Measurements from ENCODE around the gene SEC16B.

SEC16B gene

DNA sequence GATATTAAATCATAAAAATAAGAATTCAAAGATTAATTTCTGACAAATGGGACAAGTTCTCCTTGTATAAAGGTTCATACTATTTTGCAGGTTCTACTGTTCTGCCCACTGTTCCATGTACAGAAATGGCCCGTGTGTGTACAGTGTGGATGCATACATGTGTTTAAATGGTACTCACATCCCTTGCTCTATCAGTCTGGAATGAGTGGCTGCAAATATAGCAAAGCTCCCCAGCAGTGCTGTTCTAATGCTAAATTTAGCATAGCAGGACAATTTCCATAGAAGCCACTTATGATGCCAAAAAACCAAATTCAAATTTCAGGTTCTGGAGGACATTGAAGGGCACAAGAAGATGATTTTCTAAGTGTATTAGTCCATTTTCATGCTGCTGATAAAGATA lies 9.4 kb upstream of the SEC16B start:
- DNase-seq (ENCODE audit: low spot score), result no peak
- in situ Hi-C loops (cut with MboI; ENCODE audit: low pct_unique_long_range_greater_than_20kb, low sequenced_read_pairs, unreplicated experiment), result no loop called here
- TF ChIP-seq, protein P1, sequence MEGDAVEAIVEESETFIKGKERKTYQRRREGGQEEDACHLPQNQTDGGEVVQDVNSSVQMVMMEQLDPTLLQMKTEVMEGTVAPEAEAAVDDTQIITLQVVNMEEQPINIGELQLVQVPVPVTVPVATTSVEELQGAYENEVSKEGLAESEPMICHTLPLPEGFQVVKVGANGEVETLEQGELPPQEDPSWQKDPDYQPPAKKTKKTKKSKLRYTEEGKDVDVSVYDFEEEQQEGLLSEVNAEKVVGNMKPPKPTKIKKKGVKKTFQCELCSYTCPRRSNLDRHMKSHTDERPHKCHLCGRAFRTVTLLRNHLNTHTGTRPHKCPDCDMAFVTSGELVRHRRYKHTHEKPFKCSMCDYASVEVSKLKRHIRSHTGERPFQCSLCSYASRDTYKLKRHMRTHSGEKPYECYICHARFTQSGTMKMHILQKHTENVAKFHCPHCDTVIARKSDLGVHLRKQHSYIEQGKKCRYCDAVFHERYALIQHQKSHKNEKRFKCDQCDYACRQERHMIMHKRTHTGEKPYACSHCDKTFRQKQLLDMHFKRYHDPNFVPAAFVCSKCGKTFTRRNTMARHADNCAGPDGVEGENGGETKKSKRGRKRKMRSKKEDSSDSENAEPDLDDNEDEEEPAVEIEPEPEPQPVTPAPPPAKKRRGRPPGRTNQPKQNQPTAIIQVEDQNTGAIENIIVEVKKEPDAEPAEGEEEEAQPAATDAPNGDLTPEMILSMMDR (IDR thresholded peaks at IDR 0.05; ENCODE audit: extremely low read depth, insufficient read depth, missing control alignments), result no peak

DNA sequence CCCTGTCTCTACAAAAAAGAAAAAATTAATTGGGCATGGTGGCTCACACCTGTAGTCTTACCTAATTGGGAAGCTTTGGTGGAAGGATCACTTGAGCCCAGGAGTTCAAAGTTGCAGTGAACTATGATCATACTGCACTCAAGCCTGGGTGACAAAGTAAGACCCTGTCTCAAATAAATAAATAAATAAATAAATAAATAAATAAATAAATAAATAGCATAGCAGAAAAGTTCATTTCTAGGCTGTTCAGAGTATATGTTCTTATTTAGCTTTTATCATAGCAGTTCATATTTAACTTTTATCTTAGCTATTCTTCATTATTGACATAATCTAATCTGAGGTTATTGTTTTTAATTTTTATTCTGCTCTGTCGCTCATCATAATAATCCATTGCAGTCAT lies 8.7 kb upstream of the SEC16B start:
- in situ Hi-C loops (cut with MboI; ENCODE audit: low pct_unique_long_range_greater_than_20kb, low sequenced_read_pairs, unreplicated experiment), result no loop called here
- DNase-seq (ENCODE audit: low spot score), result no peak
- TF ChIP-seq, protein P1 (IDR thresholded peaks at IDR 0.05; ENCODE audit: extremely low read depth, insufficient read depth, missing control alignments), result no peak

DNA sequence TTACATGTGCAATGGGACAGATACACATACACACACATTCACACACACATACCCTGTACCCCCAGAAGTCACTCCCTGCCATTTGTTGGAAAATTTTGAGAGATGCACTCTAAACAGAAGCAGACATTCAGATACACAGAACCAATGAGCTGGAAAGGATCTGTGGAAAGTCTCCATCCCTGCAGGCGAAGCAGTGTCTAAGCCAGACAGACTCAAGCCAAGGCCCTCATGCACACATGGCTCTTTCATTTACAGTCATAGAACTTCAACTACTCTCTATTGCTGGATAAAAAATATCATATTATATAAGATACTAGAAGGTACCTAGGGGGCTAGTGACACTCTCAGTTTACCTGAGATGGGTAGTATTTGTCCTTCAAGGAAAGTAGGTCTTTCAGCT lies 7.3 kb upstream of the SEC16B start:
- DNase-seq (ENCODE audit: low spot score), result no peak
- TF ChIP-seq, protein P1 (IDR thresholded peaks at IDR 0.05; ENCODE audit: extremely low read depth, insufficient read depth, missing control alignments), result no peak
- in situ Hi-C loops (cut with MboI; ENCODE audit: low pct_unique_long_range_greater_than_20kb, low sequenced_read_pairs, unreplicated experiment), result no loop called here

DNA sequence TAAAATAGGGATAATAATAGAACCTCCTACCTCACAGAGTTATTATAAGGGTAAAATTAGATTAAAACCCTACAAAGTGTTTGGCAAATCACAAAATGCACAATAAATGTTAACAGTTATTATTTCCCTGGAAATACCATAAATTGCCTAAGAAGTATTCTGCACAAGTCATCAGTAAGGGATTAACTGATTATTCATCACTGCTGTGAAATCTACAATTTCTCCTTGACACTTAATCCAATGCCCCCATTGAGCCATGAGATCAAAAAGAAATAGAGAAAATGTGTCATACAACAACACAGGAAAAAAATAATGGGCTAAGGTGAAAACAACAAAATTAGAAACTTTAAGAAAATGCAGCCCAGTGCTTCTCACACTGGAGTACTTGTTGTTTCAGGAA lies 6.7 kb upstream of the SEC16B start:
- in situ Hi-C loops (cut with MboI; ENCODE audit: low pct_unique_long_range_greater_than_20kb, low sequenced_read_pairs, unreplicated experiment), result no loop called here
- TF ChIP-seq, protein P1 (IDR thresholded peaks at IDR 0.05; ENCODE audit: extremely low read depth, insufficient read depth, missing control alignments), result no peak
- no peak for DNase-seq (ENCODE audit: low spot score)

DNA sequence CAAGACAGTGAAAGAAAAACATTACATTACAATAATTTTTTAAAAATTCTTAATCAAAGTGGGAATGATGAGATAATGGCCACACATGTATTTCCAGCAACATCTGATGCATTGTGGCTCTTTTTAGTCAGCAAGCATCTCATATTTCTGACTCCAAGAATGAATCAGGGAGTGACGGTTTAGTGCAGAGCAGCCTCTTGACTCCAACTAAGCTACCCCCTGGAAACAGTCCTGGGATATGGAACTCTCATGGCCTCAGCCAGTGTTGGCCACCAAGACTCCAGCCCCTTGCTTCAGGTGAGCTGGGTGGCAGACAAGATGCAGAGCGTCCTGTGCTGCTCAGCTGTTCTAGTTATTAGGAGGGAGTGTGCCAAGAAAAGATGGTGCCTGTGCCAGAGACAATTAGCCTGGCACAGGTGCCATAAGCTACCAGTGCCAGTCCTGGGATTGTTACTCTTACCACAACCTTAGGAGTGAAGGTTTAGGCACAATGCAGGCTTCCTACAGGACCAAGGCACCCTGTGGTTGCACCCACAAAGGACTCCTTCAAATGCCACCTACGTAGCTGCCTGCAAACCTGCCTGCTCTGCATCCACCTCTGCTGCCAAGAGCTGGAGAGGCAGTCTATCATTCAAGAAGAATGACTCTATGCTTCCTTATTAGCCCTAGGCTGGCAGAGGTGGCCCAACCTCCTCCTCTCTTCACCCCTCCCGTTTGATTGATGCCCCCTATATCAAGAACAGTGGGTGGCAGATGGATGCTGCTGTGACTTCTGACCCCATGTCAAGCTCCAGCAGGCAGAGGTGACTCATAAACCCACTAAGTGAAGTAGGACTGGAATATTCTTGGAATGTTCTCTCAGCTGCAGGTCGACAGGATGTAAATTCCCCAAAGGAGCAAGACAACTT lies 6.0 kb upstream of the SEC16B start:
- no peak for DNase-seq (ENCODE audit: low spot score)
- in situ Hi-C loops (cut with MboI; ENCODE audit: low pct_unique_long_range_greater_than_20kb, low sequenced_read_pairs, unreplicated experiment), result no loop called here
- TF ChIP-seq, protein P1 (IDR thresholded peaks at IDR 0.05; ENCODE audit: extremely low read depth, insufficient read depth, missing control alignments), result no peak

DNA sequence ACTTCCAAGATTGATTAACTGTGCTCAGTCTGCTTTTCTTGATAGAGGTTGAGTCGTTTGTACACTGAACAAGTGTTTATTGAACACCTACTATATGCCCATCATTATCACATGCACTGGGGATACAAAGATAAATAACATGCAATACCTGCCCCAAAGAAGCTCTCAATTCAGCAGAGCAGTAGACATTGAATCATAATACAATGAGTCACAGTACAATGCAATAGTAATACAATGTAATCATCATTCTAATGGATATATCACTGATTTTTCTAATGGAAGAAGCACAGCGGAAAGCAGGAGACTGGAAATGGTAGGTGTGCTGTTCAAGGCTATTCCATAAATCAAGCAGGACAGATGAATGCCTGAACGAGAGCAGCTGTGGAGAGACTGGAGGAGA lies 3.7 kb upstream of the SEC16B start:
- in situ Hi-C loops (cut with MboI; ENCODE audit: low pct_unique_long_range_greater_than_20kb, low sequenced_read_pairs, unreplicated experiment), result no loop called here
- no peak for DNase-seq (ENCODE audit: low spot score)
- TF ChIP-seq, protein P1 (IDR thresholded peaks at IDR 0.05; ENCODE audit: extremely low read depth, insufficient read depth, missing control alignments), result no peak

Data from GM13977 (cell line).